Embryonic facial prominence (tissue), 1 donor: ENCODE data around the gene PRR20E.
A peak's percentile ranks its signal among the peaks of the same experiment; 100 is the strongest.
"Not testable (repeated sequence)": the region's sequence is repeated elsewhere in the genome, so short reads cannot be mapped to it uniquely, and the experiment has no call there.

Experiments used
- DNase-seq: peaks from one replicate; pipeline ENCODE4 v3.0.0-alpha.2; 2016; ENCODE audit errors: extremely low spot score

Gene PRR20E

DNA sequence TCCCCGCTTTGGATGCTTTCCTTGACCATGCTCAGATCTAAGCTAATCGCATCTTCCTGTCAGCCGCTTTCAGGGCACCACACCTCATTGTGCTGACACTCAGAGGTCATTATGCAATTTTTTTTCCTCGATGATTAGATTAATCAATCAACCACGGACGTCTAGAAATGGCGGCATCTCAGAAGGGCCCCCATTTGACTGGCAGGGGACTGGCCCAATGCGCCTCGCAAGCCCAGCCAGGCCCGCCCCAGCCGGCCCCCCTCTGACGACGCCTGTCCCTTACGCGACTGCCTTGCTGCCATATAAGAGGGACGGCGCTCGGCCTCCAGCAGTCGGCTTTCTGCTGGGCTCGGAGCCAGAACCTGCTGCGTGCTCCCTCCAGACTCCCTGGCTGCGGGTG, at the start of gene PRR20E:
Gene PRR20E (plus strand): TSS at position 301 of the 400 bp plus-strand sequence. CDS start 387 bp downstream, outside the sequence.
- not testable (repeated sequence) for DNase-seq

DNA sequence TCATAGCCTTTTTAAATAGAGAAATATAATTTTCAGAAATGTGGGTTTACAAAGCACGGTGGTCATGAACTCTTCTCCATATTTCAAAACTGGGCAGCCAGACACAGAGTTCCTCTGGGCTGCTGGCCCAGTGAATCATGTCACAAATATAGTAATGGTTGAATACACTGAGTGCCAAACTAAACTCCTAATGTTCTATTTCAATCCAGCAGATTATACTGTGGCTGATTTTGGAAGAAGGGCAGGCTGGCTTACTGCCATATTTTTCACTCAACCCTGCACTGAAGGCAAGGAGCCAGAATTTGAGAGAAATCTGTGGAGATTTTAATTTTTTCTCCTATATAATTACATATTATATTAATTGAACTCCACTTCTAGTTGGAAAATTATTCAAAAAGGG, 43.3 kb upstream of the PRR20E start:
- DNase-seq = peak; percentile 22

DNA sequence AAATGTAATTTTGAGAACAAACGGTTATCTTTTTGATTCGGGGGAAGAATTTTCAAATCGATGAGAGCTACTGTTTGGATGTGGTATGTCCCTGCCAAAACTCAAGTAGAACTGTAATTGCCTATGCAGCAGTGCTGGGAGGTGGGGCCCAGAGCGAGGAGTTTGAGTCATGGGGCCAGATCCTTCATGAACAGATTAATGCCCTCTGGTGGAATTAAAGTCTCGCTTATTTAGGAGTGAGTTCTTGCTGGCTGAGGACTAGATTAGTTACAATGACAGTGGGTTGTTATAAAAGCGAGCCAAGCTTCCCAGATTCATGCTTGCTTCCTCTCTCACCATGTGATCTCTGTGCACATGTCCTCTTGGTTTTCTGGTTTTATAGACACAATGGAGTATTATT, 38.1 kb upstream of the PRR20E start:
- DNase-seq = no peak

DNA sequence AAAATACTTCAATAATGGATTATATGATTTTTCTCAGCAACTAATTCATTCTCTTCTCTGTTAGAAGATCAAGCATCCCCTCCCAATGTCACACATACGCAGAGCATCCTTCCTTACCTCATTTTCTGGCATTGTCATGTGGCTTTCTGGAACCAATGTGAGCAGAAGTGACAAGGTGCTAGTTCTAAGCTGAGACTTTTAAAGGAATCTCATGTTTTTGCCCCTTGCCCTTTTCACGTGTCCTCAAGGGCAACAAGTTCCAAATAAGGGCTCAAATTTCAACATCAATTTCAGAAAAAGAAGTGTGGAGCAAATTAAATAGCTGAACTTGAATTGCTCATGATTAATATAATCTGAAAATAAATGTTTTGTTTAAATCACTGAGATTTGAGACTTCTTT, 30.9 kb upstream of the PRR20E start:
- DNase-seq = no peak

DNA sequence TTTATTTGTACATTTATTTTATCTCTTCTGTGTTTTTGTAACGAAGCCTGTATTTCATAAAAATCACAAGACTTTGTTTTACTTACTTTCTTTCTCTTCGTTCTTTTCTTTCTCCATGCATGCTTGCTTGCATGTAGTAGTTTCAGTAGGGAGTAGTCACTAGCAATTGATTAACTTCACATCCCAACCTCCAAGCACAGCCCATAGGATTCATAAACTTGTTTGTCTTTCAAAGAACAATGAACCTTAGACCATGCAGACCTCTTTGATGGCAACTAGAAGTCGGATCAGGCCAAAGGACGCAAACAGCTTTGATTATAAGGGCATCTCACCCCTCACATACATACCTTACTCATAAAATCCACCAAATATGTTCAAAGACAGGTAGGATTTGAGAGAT, 29.4 kb upstream of the PRR20E start:
- no peak for DNase-seq

DNA sequence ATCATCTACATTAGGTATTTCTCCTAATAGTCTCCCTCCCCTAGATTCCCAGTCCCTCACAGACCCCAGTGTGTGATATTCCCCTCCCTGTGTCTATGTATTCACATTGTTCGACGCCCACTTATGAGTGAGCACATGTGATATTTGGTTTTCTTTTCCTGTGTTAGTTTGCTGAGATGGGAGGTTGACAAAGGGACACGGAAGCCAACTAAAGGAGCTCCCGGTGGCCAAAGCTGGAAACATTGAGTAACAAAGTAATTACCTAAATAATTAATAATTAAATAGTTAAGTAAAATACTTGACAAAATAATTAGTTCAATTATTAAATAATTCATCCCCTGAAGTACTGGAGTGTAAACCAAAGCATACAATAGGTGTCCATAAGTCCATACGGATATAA, 28.0 kb upstream of the PRR20E start:
- DNase-seq = no peak

DNA sequence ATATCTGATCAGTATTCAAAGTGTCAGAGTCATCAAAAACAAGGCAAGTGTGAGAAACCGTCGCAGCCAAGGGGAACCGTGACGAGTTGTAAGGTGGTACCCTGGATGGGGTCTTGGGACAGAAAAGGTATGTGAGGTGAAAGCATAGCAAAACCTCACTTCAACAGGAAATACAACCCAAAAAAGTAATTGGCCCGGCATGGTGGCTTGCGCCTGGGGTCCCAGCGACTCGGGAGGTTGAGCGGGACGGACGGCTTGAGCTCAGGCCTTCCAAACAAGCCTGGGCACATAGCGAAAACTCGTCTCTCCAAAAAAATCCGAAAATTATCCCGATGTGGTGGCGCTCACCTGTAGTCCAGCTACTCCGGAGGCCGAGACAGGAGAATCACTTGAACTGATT, 27.2 kb upstream of the PRR20E start:
- not testable (repeated sequence) for DNase-seq

DNA sequence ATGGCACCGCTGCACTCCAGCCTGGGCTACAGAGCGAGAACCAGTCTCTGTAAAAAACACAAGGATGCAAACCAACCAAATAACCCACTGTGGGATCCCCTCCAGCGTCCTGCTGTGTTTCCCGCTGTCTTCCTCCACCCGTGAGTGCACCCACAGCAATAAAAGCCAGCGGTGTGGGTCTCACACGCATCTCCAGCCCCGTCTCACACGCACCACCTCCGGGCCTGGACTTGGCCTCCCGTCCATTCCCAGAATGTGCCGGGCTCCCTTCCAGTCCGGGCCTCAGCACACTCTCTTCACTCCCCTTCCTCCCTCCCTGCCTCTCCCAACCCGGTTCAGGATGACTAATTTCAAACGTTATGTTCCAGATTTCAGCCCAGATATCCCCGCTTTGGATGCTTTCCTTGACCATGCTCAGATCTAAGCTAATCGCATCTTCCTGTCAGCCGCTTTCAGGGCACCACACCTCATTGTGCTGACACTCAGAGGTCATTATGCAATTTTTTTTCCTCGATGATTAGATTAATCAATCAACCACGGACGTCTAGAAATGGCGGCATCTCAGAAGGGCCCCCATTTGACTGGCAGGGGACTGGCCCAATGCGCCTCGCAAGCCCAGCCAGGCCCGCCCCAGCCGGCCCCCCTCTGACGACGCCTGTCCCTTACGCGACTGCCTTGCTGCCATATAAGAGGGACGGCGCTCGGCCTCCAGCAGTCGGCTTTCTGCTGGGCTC, 26.6 kb upstream of the PRR20E start, which contains the start of gene PRR20A:
Gene PRR20A (plus strand): TSS at position 684 of the 734 bp plus-strand sequence. CDS start 387 bp downstream, outside the sequence.
- not testable (repeated sequence) for DNase-seq

DNA sequence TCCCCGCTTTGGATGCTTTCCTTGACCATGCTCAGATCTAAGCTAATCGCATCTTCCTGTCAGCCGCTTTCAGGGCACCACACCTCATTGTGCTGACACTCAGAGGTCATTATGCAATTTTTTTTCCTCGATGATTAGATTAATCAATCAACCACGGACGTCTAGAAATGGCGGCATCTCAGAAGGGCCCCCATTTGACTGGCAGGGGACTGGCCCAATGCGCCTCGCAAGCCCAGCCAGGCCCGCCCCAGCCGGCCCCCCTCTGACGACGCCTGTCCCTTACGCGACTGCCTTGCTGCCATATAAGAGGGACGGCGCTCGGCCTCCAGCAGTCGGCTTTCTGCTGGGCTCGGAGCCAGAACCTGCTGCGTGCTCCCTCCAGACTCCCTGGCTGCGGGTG, 19.8 kb upstream of the PRR20E start, which contains the start of gene PRR20B:
Gene PRR20B (plus strand): TSS at position 301 of the 400 bp plus-strand sequence. CDS start 387 bp downstream, outside the sequence.
- not testable (repeated sequence) for DNase-seq

DNA sequence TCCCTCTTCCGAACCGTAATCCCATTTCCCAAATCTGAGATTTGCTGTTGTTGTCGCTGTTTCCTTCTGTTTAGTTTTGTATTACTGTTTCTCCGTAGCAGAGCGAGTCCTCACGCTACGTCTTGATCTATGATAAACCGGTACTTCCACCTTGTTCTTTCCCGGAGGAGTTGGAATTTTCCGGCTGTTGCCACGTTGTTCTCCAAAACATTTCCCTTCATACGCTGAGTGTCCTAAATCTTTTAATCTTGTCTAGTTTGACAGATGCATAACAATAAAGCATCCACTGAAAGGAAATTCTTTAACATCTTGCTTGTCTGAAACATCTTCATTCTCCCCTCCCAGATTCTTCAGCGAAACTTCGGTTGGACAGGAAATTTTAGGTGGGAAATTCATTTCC, 18.9 kb upstream of the PRR20E start:
- DNase-seq = not testable (repeated sequence)

DNA sequence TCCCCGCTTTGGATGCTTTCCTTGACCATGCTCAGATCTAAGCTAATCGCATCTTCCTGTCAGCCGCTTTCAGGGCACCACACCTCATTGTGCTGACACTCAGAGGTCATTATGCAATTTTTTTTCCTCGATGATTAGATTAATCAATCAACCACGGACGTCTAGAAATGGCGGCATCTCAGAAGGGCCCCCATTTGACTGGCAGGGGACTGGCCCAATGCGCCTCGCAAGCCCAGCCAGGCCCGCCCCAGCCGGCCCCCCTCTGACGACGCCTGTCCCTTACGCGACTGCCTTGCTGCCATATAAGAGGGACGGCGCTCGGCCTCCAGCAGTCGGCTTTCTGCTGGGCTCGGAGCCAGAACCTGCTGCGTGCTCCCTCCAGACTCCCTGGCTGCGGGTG, 13.2 kb upstream of the PRR20E start, which contains the start of gene PRR20C:
Gene PRR20C (plus strand): TSS at position 301 of the 400 bp plus-strand sequence. CDS start 387 bp downstream, outside the sequence.
- DNase-seq = not testable (repeated sequence)

DNA sequence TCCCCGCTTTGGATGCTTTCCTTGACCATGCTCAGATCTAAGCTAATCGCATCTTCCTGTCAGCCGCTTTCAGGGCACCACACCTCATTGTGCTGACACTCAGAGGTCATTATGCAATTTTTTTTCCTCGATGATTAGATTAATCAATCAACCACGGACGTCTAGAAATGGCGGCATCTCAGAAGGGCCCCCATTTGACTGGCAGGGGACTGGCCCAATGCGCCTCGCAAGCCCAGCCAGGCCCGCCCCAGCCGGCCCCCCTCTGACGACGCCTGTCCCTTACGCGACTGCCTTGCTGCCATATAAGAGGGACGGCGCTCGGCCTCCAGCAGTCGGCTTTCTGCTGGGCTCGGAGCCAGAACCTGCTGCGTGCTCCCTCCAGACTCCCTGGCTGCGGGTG, 6.7 kb upstream of the PRR20E start, which contains the start of gene PRR20D:
Gene PRR20D (plus strand): TSS at position 301 of the 400 bp plus-strand sequence. CDS start 387 bp downstream, outside the sequence.
- not testable (repeated sequence) for DNase-seq

DNA sequence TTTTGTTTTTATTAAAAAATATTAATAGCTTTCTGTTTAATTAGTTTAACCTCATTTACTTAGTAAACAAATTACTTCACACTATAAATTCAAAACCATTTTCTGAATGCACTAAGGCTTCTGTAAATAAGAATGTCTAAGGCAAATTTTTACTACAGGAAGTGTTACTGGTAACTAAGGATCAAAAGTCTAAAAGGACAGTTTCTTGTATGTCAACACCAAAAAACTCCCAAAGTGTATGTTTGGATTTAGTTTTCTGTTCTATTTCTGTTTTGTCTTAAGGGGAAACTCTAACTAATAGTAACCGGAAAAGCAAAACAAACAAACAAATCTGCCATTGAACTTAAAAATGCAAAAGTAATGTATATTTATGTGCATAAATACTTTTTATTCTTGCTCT, 24.7 kb downstream of the PRR20E start:
- DNase-seq = no peak

DNA sequence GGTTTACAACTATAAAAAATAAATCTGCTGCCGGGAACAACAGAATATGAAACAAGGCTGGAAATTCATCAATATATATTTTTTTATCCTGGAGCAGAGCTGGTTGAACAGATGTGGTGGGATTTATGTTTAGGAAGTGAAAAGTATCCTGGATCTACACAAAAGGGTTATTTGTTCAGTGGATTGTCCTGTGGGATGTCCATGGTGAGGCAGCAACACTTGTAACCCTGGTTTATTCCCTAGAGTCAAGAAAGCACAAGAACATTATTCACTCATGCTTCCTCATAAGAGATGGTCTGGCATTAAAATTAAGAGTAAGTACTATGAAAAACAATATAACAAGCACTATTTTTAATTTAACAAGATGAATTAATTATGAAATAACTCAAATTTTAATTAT, 46.0 kb downstream of the PRR20E start:
- DNase-seq = no peak
